ENCODE results near the gene AHRR.
A peak's percentile ranks its signal among the peaks of the same experiment; 100 is the strongest.
"Not testable (repeated sequence)": the region's sequence is repeated elsewhere in the genome, so short reads cannot be mapped to it uniquely, and the experiment has no call there.

AHRR gene

GRCh38 chr5:380701-381309 lies 59.3 kb downstream of the AHRR start:
- DNase-seq: no peak

GRCh38 chr5:383066-383465 lies 61.6 kb downstream of the AHRR start:
- no peak for DNase-seq

GRCh38 chr5:383621-384020 lies 62.1 kb downstream of the AHRR start:
- DNase-seq: no peak

GRCh38 chr5:384576-384975 lies 63.1 kb downstream of the AHRR start:
- not testable (repeated sequence) for DNase-seq

GRCh38 chr5:385321-385720 lies 63.8 kb downstream of the AHRR start:
- no peak for DNase-seq

GRCh38 chr5:386432-387341 lies 65.2 kb downstream of the AHRR start:
- DNase-seq: no peak

GRCh38 chr5:387491-388265 lies 66.2 kb downstream of the AHRR start:
- no peak for DNase-seq

- no peak for DNase-seq
Measured at GRCh38 chr5:388266-389196, 67.0 kb downstream of the AHRR start.

GRCh38 chr5:389197-389821 lies 67.8 kb downstream of the AHRR start:
- no peak for DNase-seq

- no peak for DNase-seq
Measured at GRCh38 chr5:389891-390622, 68.5 kb downstream of the AHRR start.

GRCh38 chr5:390623-391491 lies 69.3 kb downstream of the AHRR start:
- DNase-seq: no peak

GRCh38 chr5:392431-392988 lies 71.0 kb downstream of the AHRR start:
- peak; percentile 73 for DNase-seq

GRCh38 chr5:393846-394275 lies 72.3 kb downstream of the AHRR start:
- no peak for DNase-seq

- DNase-seq: no peak
Measured at GRCh38 chr5:394671-395155, 73.2 kb downstream of the AHRR start.

GRCh38 chr5:395156-395920 lies 73.8 kb downstream of the AHRR start:
- no peak for DNase-seq

GRCh38 chr5:395921-396530 lies 74.5 kb downstream of the AHRR start:
- no peak for DNase-seq

GRCh38 chr5:396531-396961 lies 75.0 kb downstream of the AHRR start:
- DNase-seq: no peak

GRCh38 chr5:398141-398474 lies 76.6 kb downstream of the AHRR start:
- DNase-seq: not testable (repeated sequence)

All from stimulated activated CD4-positive, alpha-beta T cell treated with anti-CD3 and anti-CD28 coated beads, Interleukin-12 subunit alpha, Interleukin-12 subunit beta, amount 100 ng/mL, for 4 hours (primary cell).